OCI-LY7 (cell line): ENCODE measurements around the gene DIAPH2.

Experiments used
- EZH2phosphoT487 ChIP-seq: fragments of 200-600 bp; sonication (generic); IDR thresholded peaks from 2 replicates; pipeline ENCODE4 v1.6.1; 2018; ENCODE audit warnings: low read depth, borderline replicate concordance, mild to moderate bottlenecking, mixed run types, antibody characterized with exemption, low read length, moderate library complexity, mixed read lengths
- TF ChIP-seq, protein P1 (sequence below): fragments of 200-600 bp; sonication (generic); conservative IDR thresholded peaks from 2 replicates; pipeline ENCODE4 v1.5.1; 2014; ENCODE audit warnings: mild to moderate bottlenecking, antibody characterized with exemption, low read length, moderate library complexity, mixed read lengths

- TF ChIP-seq, protein P1, sequence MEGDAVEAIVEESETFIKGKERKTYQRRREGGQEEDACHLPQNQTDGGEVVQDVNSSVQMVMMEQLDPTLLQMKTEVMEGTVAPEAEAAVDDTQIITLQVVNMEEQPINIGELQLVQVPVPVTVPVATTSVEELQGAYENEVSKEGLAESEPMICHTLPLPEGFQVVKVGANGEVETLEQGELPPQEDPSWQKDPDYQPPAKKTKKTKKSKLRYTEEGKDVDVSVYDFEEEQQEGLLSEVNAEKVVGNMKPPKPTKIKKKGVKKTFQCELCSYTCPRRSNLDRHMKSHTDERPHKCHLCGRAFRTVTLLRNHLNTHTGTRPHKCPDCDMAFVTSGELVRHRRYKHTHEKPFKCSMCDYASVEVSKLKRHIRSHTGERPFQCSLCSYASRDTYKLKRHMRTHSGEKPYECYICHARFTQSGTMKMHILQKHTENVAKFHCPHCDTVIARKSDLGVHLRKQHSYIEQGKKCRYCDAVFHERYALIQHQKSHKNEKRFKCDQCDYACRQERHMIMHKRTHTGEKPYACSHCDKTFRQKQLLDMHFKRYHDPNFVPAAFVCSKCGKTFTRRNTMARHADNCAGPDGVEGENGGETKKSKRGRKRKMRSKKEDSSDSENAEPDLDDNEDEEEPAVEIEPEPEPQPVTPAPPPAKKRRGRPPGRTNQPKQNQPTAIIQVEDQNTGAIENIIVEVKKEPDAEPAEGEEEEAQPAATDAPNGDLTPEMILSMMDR, result no peak
- no peak for TF ChIP-seq EZH2phosphoT487
Measured at GRCh38 chrX:97402333-97402732, 717.7 kb downstream of the DIAPH2 start.
